NCI-H1092 treated with DMSO at 0.1 percent for 48 hours (cell line): ENCODE data around the gene PCDHGA8.
"Not testable (repeated sequence)": the region's sequence is repeated elsewhere in the genome, so short reads cannot be mapped to it uniquely, and the experiment has no call there.

Source experiments
- DNase-seq: peaks from one replicate; lab custom pipeline; 2025; lab: John Stamatoyannopoulos, UW

PCDHGA8 gene

GRCh38 chr5:141392429-141393198 is at the start of gene PCDHGA8:
Gene PCDHGA8, plus strand, starts transcription at chr5:141392633. Its CDS starts 181 bp downstream, at chr5:141392814.
- DNase-seq: no peak

GRCh38 chr5:141342773-141343172 is 49.7 kb upstream of the PCDHGA8 start:
- no peak for DNase-seq

- DNase-seq: no peak
These were observed 49.0 kb upstream of the PCDHGA8 start, which contains the start of gene PCDHGA3 for GRCh38 chr5:141343242-141343952. Gene PCDHGA3, plus strand, starts transcription at chr5:141343829. Its CDS starts 205 bp downstream, at chr5:141344034.

- DNase-seq: no peak
These were observed 48.4 kb upstream of the PCDHGA8 start for GRCh38 chr5:141343953-141344463.

- no peak for DNase-seq
These were observed 47.1 kb upstream of the PCDHGA8 start for GRCh38 chr5:141345327-141345726.

GRCh38 chr5:141346017-141346416 is 46.4 kb upstream of the PCDHGA8 start:
- not testable (repeated sequence) for DNase-seq

GRCh38 chr5:141349917-141350619 is 42.4 kb upstream of the PCDHGA8 start, which contains the start of gene PCDHGB1:
Gene PCDHGB1, plus strand, starts transcription at chr5:141350099. Its CDS starts 162 bp downstream, at chr5:141350261.
- DNase-seq: peak; percentile 13

- no peak for DNase-seq
These were observed 40.8 kb upstream of the PCDHGA8 start for GRCh38 chr5:141351591-141351990.

- DNase-seq: no peak
These were observed 37.4 kb upstream of the PCDHGA8 start, which contains the start of gene PCDHGA4 for GRCh38 chr5:141354900-141355469. Gene PCDHGA4, plus strand, starts transcription at chr5:141355021. Its CDS starts 87 bp downstream, at chr5:141355108.

- DNase-seq: no peak
These were observed 36.8 kb upstream of the PCDHGA8 start for GRCh38 chr5:141355641-141356040.

- DNase-seq: no peak
These were observed 36.3 kb upstream of the PCDHGA8 start for GRCh38 chr5:141356133-141356532.

- no peak for DNase-seq
These were observed 35.5 kb upstream of the PCDHGA8 start for GRCh38 chr5:141356950-141357349.

GRCh38 chr5:141359790-141360426 is 32.5 kb upstream of the PCDHGA8 start, which contains the start of gene PCDHGB2:
Gene PCDHGB2, plus strand, starts transcription at chr5:141359994. Its CDS starts 142 bp downstream, at chr5:141360136.
- DNase-seq: no peak

- no peak for DNase-seq
These were observed 31.7 kb upstream of the PCDHGA8 start for GRCh38 chr5:141360685-141361084.

- DNase-seq: no peak
These were observed 29.7 kb upstream of the PCDHGA8 start for GRCh38 chr5:141362719-141363118.

- DNase-seq: no peak
These were observed 28.3 kb upstream of the PCDHGA8 start, which contains the start of gene PCDHGA5 for GRCh38 chr5:141363952-141364660. Gene PCDHGA5, plus strand, starts transcription at chr5:141364162. Its CDS starts 169 bp downstream, at chr5:141364331.

- DNase-seq: no peak
These were observed 26.2 kb upstream of the PCDHGA8 start for GRCh38 chr5:141366016-141366896.

GRCh38 chr5:141369994-141370848 is 22.2 kb upstream of the PCDHGA8 start, which contains the start of gene PCDHGB3:
Gene PCDHGB3, plus strand, starts transcription at chr5:141370242. Its CDS starts 153 bp downstream, at chr5:141370395.
- no peak for DNase-seq
